Measurements from ENCODE around the gene SCARF2. TPM values are rescaled to one million over a fixed set of nuclear protein-coding genes. Genes with fewer than 3 reads are reported as not detected.

SCARF2 gene
- polyA plus RNA-seq, 1 donor from 2014 or later, result 5.0 TPM

DNA sequence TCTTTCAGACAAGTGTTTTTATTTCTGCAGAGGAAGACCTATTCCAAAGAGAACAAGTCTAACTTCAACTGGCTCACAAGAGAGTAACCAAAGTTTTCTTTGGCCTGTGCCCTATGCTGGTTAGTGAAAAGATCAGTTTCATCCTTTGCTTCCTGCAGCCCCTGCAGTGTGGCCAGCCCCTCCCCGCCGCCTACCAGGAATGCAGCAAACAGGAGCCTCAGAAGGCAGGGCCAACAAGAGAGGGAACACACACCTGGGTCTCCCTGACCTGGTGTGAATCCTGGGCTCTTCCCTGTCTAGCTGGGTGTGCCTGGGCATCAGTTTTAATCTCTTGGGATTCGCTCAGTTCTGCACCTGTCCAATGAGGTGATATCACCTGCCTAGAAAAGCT is 21.5 kb upstream of the SCARF2 start:
- Histone ChIP-seq H3F3A (ENCODE audit: insufficient read depth, low read length, poor library complexity, severe bottlenecking) (no peaks in the 10 kb centered on the region), H3K79me2 (replicated peaks; ENCODE audit: insufficient read depth, low read length) (no peaks in the 10 kb centered on the region), H3K4me3 (ENCODE audit: low read length) (no peak overlapping the region), H3K36me3 (ENCODE audit: insufficient read depth, low read length) (peaks cover 8% of the 10 kb centered on the region), H3K9me2 (ENCODE audit: insufficient read depth, low read length) (no peaks in the 10 kb centered on the region), H3K27me3 (ENCODE audit: insufficient read depth, low read depth, low read length) (no peaks in the 10 kb centered on the region), H4K20me1 (ENCODE audit: insufficient read depth) (no peaks in the 10 kb centered on the region), H3K9ac (ENCODE audit: low read length) (no peak overlapping the region), H2AFZ (ENCODE audit: low read depth, low read length) (no peak overlapping the region), H3K27ac (ENCODE audit: low read length) (no peak overlapping the region), H3K9me3 (ENCODE audit: low read length) (no peaks in the 10 kb centered on the region), H3K4me2 (ENCODE audit: low read length) (no peak overlapping the region)
- no peak for TF ChIP-seq SMC3 (conservative IDR thresholded peaks at IDR 0.05; ENCODE audit: poor library complexity)
- no peak for TF ChIP-seq RAD21 (conservative IDR thresholded peaks at IDR 0.05)
- no peak for TF ChIP-seq MXI1 (conservative IDR thresholded peaks at IDR 0.05; ENCODE audit: poor library complexity, severe bottlenecking)
- TF ChIP-seq TAF1 (IDR thresholded peaks at IDR 0.05; ENCODE audit: low read depth), result no peak
- no peak for TF ChIP-seq POLR2AphosphoS5 (IDR thresholded peaks at IDR 0.05)
- no peak for TF ChIP-seq EP300 (conservative IDR thresholded peaks at IDR 0.05; ENCODE audit: poor library complexity, severe bottlenecking)
- TF ChIP-seq, protein P1, sequence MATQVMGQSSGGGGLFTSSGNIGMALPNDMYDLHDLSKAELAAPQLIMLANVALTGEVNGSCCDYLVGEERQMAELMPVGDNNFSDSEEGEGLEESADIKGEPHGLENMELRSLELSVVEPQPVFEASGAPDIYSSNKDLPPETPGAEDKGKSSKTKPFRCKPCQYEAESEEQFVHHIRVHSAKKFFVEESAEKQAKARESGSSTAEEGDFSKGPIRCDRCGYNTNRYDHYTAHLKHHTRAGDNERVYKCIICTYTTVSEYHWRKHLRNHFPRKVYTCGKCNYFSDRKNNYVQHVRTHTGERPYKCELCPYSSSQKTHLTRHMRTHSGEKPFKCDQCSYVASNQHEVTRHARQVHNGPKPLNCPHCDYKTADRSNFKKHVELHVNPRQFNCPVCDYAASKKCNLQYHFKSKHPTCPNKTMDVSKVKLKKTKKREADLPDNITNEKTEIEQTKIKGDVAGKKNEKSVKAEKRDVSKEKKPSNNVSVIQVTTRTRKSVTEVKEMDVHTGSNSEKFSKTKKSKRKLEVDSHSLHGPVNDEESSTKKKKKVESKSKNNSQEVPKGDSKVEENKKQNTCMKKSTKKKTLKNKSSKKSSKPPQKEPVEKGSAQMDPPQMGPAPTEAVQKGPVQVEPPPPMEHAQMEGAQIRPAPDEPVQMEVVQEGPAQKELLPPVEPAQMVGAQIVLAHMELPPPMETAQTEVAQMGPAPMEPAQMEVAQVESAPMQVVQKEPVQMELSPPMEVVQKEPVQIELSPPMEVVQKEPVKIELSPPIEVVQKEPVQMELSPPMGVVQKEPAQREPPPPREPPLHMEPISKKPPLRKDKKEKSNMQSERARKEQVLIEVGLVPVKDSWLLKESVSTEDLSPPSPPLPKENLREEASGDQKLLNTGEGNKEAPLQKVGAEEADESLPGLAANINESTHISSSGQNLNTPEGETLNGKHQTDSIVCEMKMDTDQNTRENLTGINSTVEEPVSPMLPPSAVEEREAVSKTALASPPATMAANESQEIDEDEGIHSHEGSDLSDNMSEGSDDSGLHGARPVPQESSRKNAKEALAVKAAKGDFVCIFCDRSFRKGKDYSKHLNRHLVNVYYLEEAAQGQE (IDR thresholded peaks at IDR 0.05; ENCODE audit: borderline replicate concordance), result no peak
- TF ChIP-seq EZH2 (IDR thresholded peaks at IDR 0.05; ENCODE audit: borderline replicate concordance, insufficient read depth, low read length, poor library complexity, severe bottlenecking), result no peak
- TF ChIP-seq, protein P2, sequence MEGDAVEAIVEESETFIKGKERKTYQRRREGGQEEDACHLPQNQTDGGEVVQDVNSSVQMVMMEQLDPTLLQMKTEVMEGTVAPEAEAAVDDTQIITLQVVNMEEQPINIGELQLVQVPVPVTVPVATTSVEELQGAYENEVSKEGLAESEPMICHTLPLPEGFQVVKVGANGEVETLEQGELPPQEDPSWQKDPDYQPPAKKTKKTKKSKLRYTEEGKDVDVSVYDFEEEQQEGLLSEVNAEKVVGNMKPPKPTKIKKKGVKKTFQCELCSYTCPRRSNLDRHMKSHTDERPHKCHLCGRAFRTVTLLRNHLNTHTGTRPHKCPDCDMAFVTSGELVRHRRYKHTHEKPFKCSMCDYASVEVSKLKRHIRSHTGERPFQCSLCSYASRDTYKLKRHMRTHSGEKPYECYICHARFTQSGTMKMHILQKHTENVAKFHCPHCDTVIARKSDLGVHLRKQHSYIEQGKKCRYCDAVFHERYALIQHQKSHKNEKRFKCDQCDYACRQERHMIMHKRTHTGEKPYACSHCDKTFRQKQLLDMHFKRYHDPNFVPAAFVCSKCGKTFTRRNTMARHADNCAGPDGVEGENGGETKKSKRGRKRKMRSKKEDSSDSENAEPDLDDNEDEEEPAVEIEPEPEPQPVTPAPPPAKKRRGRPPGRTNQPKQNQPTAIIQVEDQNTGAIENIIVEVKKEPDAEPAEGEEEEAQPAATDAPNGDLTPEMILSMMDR (IDR thresholded peaks at IDR 0.05; ENCODE audit: poor library complexity, severe bottlenecking), result no peak

DNA sequence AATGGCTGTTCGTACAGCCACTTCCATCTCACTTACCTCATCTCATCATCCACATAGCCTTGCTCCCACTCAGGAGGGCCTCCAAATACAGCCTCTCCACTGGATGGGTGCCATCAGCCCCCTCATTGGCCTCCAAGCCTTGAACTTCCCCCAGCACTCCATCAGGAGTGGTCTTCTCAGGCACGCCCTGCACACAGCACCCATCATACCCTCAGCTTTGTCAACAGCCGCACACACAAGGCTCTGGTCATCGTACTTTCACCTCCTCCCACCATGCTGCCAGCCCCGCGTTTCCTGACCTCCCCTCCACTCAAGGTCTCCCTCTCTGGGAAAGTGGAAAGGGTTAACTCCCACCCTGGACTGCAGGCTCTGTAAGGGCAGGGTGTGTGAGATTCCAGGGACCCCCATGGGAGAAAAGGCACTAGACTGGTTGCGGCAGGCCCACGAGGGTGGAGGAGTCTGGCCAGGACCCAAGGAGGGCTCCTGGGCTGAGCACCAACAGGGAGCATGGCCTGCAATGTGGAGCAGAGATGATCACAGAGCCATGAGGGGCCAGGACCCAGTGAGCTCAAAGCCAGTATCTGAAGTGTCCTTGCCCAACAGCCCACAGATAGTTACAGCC is 21.0 kb upstream of the SCARF2 start:
- no peak for TF ChIP-seq EP300 (conservative IDR thresholded peaks at IDR 0.05; ENCODE audit: poor library complexity, severe bottlenecking)
- TF ChIP-seq EZH2 (IDR thresholded peaks at IDR 0.05; ENCODE audit: borderline replicate concordance, insufficient read depth, low read length, poor library complexity, severe bottlenecking), result no peak
- TF ChIP-seq, protein P1 (IDR thresholded peaks at IDR 0.05; ENCODE audit: borderline replicate concordance), result no peak
- no peak for TF ChIP-seq POLR2AphosphoS5 (IDR thresholded peaks at IDR 0.05)
- no peak for TF ChIP-seq MXI1 (conservative IDR thresholded peaks at IDR 0.05; ENCODE audit: poor library complexity, severe bottlenecking)
- no peak for TF ChIP-seq SMC3 (conservative IDR thresholded peaks at IDR 0.05; ENCODE audit: poor library complexity)
- TF ChIP-seq, protein P2 (IDR thresholded peaks at IDR 0.05; ENCODE audit: poor library complexity, severe bottlenecking), result no peak
- no peak for TF ChIP-seq TAF1 (IDR thresholded peaks at IDR 0.05; ENCODE audit: low read depth)
- no peak for TF ChIP-seq RAD21 (conservative IDR thresholded peaks at IDR 0.05)
- H3K79me2 ChIP-seq (replicated peaks; ENCODE audit: insufficient read depth, low read length), result no peaks in the 10 kb centered on the region
- H3K9me3 ChIP-seq (ENCODE audit: low read length), result no peaks in the 10 kb centered on the region
- no peaks in the 10 kb centered on the region for H4K20me1 ChIP-seq (ENCODE audit: insufficient read depth)
- no peaks in the 10 kb centered on the region for H3F3A ChIP-seq (ENCODE audit: insufficient read depth, low read length, poor library complexity, severe bottlenecking)
- no peak overlapping the region for H3K9ac ChIP-seq (ENCODE audit: low read length)
- H3K27ac ChIP-seq (ENCODE audit: low read length), result no peak overlapping the region
- H3K9me2 ChIP-seq (ENCODE audit: insufficient read depth, low read length), result no peaks in the 10 kb centered on the region
- H3K27me3 ChIP-seq (ENCODE audit: insufficient read depth, low read depth, low read length), result no peaks in the 10 kb centered on the region
- peaks cover 8% of the 10 kb centered on the region for H3K36me3 ChIP-seq (ENCODE audit: insufficient read depth, low read length)
- no peak overlapping the region for H3K4me2 ChIP-seq (ENCODE audit: low read length)
- H3K4me3 ChIP-seq (ENCODE audit: low read length), result no peak overlapping the region
- no peak overlapping the region for H2AFZ ChIP-seq (ENCODE audit: low read depth, low read length)

All from neural cell (in vitro differentiated cells).